GM19468 (cell line): Measurements from ENCODE around the gene TRIM67.
"Not testable (repeated sequence)": the region's sequence is repeated elsewhere in the genome, so short reads cannot be mapped to it uniquely, and the experiment has no call there.

Experiments used
- ATAC-seq: cut with Tn5 transposase; IDR thresholded peaks from one replicate; pipeline ENCODE4 v1.9.1; 2021; ENCODE audit warnings: mild to moderate bottlenecking, moderate library complexity, moderate number of reproducible peaks; ENCODE audit not compliant: unreplicated experiment; ENCODE audit errors: extremely low read depth

TRIM67 gene

GRCh38 chr1:231161667-231162296 is at the start of gene TRIM67:
TRIM67 (plus strand) TSS chr1:231162058; CDS start chr1:231162970, 912 bp downstream.
- no peak for ATAC-seq

GRCh38 chr1:231116738-231117137 is 45.1 kb upstream of the TRIM67 start:
- no peak for ATAC-seq

GRCh38 chr1:231118704-231119453 is 43.0 kb upstream of the TRIM67 start:
- ATAC-seq: no peak

GRCh38 chr1:231121533-231121932 is 40.3 kb upstream of the TRIM67 start:
- ATAC-seq: no peak

- ATAC-seq: no peak
These were observed 39.7 kb upstream of the TRIM67 start for GRCh38 chr1:231122143-231122542.

- ATAC-seq: no peak
These were observed 37.1 kb upstream of the TRIM67 start for GRCh38 chr1:231124746-231125145.

- ATAC-seq: no peak
These were observed 35.8 kb upstream of the TRIM67 start for GRCh38 chr1:231125972-231126580.

GRCh38 chr1:231127106-231127505 is 34.8 kb upstream of the TRIM67 start:
- ATAC-seq: not testable (repeated sequence)

- not testable (repeated sequence) for ATAC-seq
These were observed 33.4 kb upstream of the TRIM67 start for GRCh38 chr1:231128471-231128870.

GRCh38 chr1:231130544-231130943 is 31.3 kb upstream of the TRIM67 start:
- no peak for ATAC-seq

- ATAC-seq: not testable (repeated sequence)
These were observed 29.3 kb upstream of the TRIM67 start for GRCh38 chr1:231132591-231132990.

GRCh38 chr1:231134624-231135023 is 27.2 kb upstream of the TRIM67 start:
- no peak for ATAC-seq

- no peak for ATAC-seq
These were observed 23.6 kb upstream of the TRIM67 start for GRCh38 chr1:231138236-231138635.

GRCh38 chr1:231139125-231139649 is 22.7 kb upstream of the TRIM67 start:
- no peak for ATAC-seq

- ATAC-seq: no peak
These were observed 21.9 kb upstream of the TRIM67 start for GRCh38 chr1:231139659-231140654.

GRCh38 chr1:231144416-231145193 is 17.3 kb upstream of the TRIM67 start:
- ATAC-seq: no peak

- ATAC-seq: no peak
These were observed 14.0 kb upstream of the TRIM67 start for GRCh38 chr1:231147896-231148295.

GRCh38 chr1:231151811-231152210 is 10.0 kb upstream of the TRIM67 start:
- no peak for ATAC-seq

GRCh38 chr1:231153726-231154125 is 8.1 kb upstream of the TRIM67 start:
- ATAC-seq: no peak
